ENCODE data around the gene PALB2.
A peak's percentile ranks its signal among the peaks of the same experiment; 100 is the strongest.

The PALB2 gene

GRCh38 chr16:23580391-23580790 lies 60.7 kb downstream of the PALB2 start:
- DNase-seq = no peak

GRCh38 chr16:23579371-23579770 lies 61.7 kb downstream of the PALB2 start:
- DNase-seq = no peak

- DNase-seq = no peak
Measured at GRCh38 chr16:23578101-23578830, 62.8 kb downstream of the PALB2 start.

- no peak for DNase-seq
Measured at GRCh38 chr16:23577493-23577892, 63.6 kb downstream of the PALB2 start.

DNA sequence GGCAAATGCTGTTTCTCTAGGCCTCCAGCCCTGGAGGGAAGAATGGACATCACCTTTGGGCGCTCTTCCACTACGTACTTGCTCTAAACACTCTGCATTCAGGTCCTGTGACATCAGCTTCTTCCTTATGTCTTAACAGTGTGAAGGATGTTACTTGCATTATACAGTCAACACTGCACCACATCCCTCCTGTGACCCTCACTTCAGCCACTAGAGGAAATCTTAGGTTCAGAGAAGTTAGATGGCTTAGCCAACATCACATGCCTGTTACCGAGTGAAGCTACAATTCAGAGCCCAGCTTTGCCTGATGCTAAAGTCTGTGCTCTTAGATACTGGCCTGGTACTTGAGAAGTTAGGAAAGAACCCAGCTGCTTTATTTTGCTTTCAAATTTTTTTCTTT lies 65.3 kb downstream of the PALB2 start:
- DNase-seq = no peak

- no peak for DNase-seq
Measured at GRCh38 chr16:23573817-23574216, 67.3 kb downstream of the PALB2 start.

DNA sequence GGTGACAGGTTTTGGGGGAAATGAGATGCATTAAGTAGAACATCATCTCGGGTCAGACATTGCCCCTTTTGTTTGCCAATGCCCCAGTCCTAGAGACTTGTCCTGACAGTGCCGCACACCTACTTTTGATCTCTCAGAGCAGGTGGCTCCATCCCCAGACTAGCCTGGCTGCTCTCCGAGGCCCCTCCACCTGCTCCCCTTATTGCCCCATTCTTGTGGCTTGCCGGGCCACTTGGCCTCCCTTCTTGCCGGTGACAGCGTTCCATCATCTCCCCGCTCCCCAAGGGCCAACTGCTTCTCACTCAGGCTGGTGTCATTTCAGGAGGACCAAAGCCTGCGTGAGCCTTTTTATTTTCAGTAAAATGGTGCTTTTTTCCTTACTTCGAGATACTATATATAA lies 68.7 kb downstream of the PALB2 start:
- DNase-seq = no peak

- no peak for DNase-seq
Measured at GRCh38 chr16:23571895-23572294, 69.2 kb downstream of the PALB2 start.

GRCh38 chr16:23570992-23571632 lies 70.0 kb downstream of the PALB2 start:
- no peak for DNase-seq

GRCh38 chr16:23567602-23568001 lies 73.5 kb downstream of the PALB2 start:
- no peak for DNase-seq

GRCh38 chr16:23566724-23567123 lies 74.4 kb downstream of the PALB2 start:
- no peak for DNase-seq

GRCh38 chr16:23564575-23565363 lies 76.3 kb downstream of the PALB2 start:
- DNase-seq = no peak

DNA sequence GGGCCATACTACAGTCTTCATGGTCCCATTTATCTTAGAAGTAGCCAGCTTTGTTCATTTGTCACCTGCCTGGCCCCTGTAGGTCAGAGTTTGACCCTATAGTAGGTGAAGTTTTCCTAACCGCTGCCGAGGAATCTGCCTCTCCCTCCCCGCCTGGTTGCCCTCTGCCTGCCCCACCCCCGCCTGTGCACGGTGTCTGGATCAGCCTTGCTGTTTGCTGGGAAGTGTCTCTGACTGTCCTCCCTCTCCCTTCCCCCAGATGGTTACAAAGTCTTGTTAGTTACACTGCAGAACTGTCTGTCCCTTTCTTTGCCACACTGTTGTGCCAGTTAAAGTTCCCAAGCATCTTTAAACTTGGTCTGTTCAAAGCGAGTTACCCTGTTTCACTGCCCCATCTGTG lies 77.9 kb downstream of the PALB2 start:
- no peak for DNase-seq

DNA sequence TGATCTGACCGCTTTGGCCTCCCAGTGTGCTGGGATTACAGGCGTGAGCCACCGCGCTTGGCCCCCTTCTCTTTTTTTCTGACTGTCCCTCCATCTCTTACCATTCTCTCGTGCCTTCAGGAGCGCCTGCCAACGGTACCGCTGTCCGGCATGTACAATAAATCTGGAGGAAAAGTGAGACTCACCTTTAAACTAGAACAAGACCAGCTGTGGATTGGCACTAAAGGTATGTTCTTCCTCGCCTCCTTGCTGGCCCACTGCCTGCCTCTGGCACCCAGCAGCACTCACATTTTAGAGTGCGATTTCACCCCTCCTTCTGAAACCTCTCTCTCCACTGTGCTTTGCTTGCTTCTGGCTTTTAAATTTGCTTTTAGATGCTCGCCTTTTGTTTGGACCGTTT lies 78.6 kb downstream of the PALB2 start:
- no peak for DNase-seq

DNA sequence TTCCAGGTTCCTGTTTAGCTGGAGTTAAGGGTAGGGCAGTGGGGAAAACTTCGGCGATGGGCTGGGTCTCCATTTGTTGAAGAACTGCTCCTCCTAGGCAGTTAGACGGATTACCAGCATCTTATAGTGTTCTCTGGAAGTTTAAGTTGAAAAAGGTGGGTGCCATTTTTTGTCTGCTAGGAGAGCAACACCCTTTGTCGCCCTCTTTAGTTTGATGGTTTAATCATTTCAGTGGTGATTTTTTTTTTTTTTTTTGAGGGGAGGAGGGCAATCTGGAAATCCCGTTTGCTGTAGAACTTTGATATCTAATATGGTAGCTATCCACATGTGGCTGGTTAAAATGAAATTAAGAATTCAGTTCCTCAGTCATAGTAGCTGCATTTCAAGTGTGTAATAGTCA lies 79.5 kb downstream of the PALB2 start:
- no peak for DNase-seq

DNA sequence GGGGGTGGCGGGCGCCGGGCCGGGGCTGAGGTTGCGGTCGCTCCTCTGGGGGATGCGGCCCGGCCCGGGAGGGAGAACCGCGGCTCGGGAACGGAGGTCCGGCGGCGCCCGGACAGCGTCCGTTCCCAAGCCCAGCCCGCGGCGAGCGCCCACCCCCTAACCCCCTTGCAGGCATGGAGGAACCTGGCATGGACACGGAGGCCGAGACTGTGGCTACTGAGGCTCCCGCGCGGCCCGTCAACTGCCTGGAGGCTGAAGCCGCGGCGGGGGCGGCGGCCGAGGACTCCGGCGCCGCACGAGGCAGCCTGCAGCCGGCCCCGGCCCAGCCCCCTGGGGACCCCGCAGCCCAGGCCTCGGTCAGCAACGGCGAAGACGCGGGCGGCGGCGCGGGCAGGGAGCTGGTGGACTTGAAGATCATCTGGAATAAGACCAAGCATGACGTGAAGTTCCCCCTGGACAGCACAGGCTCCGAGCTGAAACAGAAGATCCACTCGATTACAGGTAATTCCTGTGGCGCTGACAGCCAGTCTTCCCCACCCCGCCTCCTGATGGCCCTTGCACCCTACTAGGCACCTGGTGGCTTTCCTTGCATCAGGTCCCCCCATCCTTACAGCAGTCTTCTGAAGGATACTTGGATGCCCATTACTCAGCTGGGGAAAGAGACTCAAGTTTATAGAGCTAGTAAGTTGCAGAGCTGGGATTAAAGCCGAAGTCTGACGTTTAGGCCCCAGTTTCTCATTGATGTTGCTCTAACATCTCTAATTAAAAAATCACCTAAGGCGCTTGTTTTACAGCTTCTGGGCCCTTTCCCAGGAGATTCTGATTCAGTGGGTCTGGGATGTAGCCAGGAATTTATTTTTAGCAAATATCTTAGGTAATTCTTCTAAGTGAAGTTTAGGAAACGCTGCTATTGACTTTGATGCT lies 83.1 kb downstream of the PALB2 start:
- no peak for DNase-seq

- DNase-seq = peak; percentile 97
Measured at GRCh38 chr16:23556881-23557778, 84.0 kb downstream of the PALB2 start, which contains the start of the genes EARS2 and UBFD1. TSS of gene EARS2 (minus strand) at chr16:23557350. CDS start at chr16:23557343, 7 bp downstream. TSS of gene UBFD1 (plus strand) at chr16:23557727. CDS start at chr16:23557743, 16 bp downstream.

- DNase-seq = no peak
Measured at GRCh38 chr16:23554536-23554935, 86.6 kb downstream of the PALB2 start.

Data from stimulated activated naive CD4-positive, alpha-beta T cell treated with Interleukin-2 at 50 U/mL for 16 hours (primary cell).